Natural killer cell treated with Interleukin-12 subunit alpha and Interleukin-12 subunit beta and Interleukin-15 and Interleukin-18, amount 100 ng/mL, for 72 hours (primary cell): ENCODE data around the gene SCAMP5. TPM values are rescaled to one million over a fixed set of nuclear protein-coding genes. Genes with fewer than 3 reads are reported as not detected.

ENCODE experiments used
- ATAC-seq, 2 donors: fragments of 150-1000 bp; cut with Tn5 transposase in 1 of 2; sonication (Bioruptor Pico), chemical (Tn5 transposase) in 1 of 2; 2 replicates each; pipeline ENCODE4 v1.10.0; 2021
- DNase-seq: peaks from one replicate; pipeline ENCODE4 v3.0.0; 2022; ENCODE audit warnings: low spot score
- H3K27ac Mint-ChIP-seq, 2 donors: 1 replicate in 1 of 2; 2 replicates in 1 of 2; pipeline ENCODE4 v1.8.0; 2022; ENCODE audit warnings: mixed read lengths in 2 of 2, mild to moderate bottlenecking in 1 of 2, moderate library complexity in 1 of 2
- H3K27me3 Mint-ChIP-seq, 2 donors: 1 replicate in 1 of 2; 2 replicates in 1 of 2; pipeline ENCODE4 v1.8.0; 2022; ENCODE audit warnings: mixed read lengths in 2 of 2
- H3K36me3 Mint-ChIP-seq: one replicate; pipeline ENCODE4 v1.8.0; 2022; ENCODE audit warnings: mixed read lengths
- H3K4me1 Mint-ChIP-seq, 2 donors: 1 replicate in 1 of 2; 2 replicates in 1 of 2; pipeline ENCODE4 v1.8.0; 2022; ENCODE audit warnings: low read depth in 2 of 2, mixed read lengths in 2 of 2, mild to moderate bottlenecking in 1 of 2
- H3K4me3 Mint-ChIP-seq: one replicate; pipeline ENCODE4 v1.8.0; 2022; ENCODE audit warnings: mixed read lengths
- H3K9me3 Mint-ChIP-seq: 2 replicates; pipeline ENCODE4 v1.8.0; 2022; ENCODE audit warnings: mixed read lengths
- total RNA-seq, 2 donors: library from RNA; stranded (reverse); gene quantifications; one replicate each; pipeline ENCODE4 v1.2.3, GENCODE V29; 2022

Gene SCAMP5
- total RNA-seq, 2 donors from 2014 or later, result 0.40 to 2.7 TPM

GRCh38 chr15:74989527-74989926 is 5.8 kb upstream of the SCAMP5 start:
- H3K27me3 Mint-ChIP-seq, result peaks cover 23 to 30% of the 10 kb centered on the region in 2 donors
- H3K27ac Mint-ChIP-seq, result no peak overlapping the region
- H3K4me1 Mint-ChIP-seq, result peaks cover under 1% of the 10 kb centered on the region in 2 donors
- no peak for ATAC-seq
- no peak overlapping the region for H3K4me3 Mint-ChIP-seq
- H3K36me3 Mint-ChIP-seq, result no peaks in the 10 kb centered on the region
- H3K9me3 Mint-ChIP-seq, result no peaks in the 10 kb centered on the region
- no peak for DNase-seq

DNA sequence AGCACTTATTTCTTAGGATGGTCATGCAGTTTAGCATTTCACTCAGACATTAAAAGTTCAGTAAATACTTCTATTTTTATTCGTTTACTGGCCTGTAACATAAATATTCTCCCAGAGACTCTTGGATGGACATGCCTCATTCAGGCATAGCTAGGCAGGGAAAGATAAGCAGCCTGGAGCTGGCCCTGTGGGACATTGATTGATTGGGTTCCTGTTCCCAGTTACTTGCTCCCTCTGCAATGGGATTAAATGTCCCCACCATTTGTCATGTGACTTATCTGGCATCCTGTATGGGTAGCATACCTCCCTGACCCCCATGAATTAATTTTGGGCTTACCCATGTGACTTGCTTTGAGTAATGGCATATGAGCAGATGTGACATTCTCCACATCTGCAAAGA is 2.7 kb upstream of the SCAMP5 start:
- Mint-ChIP-seq H3K27ac (no peak overlapping the region), H3K36me3 (no peaks in the 10 kb centered on the region), H3K4me1 (peaks cover 10 to 13% of the 10 kb centered on the region in 2 donors), H3K27me3 (peaks cover 27 to 33% of the 10 kb centered on the region in 2 donors), H3K4me3 (no peak overlapping the region), H3K9me3 (peaks cover 5% of the 10 kb centered on the region)
- no peak for DNase-seq
- no peak for ATAC-seq

DNA sequence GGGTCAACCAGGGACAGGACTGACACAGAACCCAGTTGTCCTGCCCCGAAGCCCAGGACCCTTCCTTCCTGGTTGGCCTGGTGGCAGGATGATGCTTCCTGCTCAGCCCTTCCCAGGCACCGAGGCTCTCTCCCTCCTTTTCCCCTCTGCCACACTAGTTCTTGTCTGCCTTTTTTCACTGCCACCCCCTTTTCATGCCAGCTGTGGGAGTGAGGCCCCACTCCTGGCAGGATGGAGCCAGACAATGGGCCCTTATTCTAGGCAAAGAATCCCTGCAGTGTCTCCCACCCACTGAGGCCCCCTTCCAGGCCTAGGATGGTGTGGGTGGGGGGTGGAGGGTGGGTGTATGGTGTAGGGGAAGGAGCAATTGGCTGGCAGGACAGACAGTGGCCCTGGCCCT is 1.1 kb upstream of the SCAMP5 start:
- DNase-seq, result no peak
- Mint-ChIP-seq H3K4me3 (no peak overlapping the region), H3K4me1 (peaks cover 10 to 13% of the 10 kb centered on the region in 2 donors), H3K9me3 (peaks cover 5% of the 10 kb centered on the region), H3K36me3 (no peaks in the 10 kb centered on the region), H3K27me3 (peaks cover 33 to 34% of the 10 kb centered on the region in 2 donors), H3K27ac (no peak overlapping the region)
- no peak for ATAC-seq

DNA sequence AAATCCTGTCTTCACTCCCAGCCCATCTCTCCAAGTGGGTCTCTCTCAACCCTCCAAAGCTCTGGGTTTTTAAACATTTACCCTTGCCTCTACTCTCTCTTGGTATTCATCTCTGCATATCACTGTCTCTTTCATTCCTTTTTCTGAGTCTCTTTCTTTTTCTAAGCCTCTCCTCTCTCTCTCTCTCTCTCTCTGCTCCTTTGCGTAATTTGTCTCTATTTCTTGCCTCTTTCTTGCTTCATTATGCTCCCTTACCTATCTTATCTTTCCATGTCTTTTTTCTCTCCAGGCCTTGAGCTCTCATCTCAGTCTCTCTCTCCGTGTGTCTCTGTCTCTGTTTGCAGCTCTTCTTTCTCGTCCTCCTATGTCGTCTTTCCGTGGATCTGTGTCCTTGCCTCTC is 678 bp upstream of the SCAMP5 start:
- Mint-ChIP-seq H3K4me3 (peak overlapping the region; percentile 70), H3K27me3 (peaks cover 29 to 32% of the 10 kb centered on the region in 2 donors), H3K36me3 (no peaks in the 10 kb centered on the region), H3K27ac (no peak overlapping the region), H3K9me3 (peaks cover 5% of the 10 kb centered on the region), H3K4me1 (peaks cover 10 to 13% of the 10 kb centered on the region in 2 donors)
- no peak for DNase-seq
- ATAC-seq, result no peak

DNA sequence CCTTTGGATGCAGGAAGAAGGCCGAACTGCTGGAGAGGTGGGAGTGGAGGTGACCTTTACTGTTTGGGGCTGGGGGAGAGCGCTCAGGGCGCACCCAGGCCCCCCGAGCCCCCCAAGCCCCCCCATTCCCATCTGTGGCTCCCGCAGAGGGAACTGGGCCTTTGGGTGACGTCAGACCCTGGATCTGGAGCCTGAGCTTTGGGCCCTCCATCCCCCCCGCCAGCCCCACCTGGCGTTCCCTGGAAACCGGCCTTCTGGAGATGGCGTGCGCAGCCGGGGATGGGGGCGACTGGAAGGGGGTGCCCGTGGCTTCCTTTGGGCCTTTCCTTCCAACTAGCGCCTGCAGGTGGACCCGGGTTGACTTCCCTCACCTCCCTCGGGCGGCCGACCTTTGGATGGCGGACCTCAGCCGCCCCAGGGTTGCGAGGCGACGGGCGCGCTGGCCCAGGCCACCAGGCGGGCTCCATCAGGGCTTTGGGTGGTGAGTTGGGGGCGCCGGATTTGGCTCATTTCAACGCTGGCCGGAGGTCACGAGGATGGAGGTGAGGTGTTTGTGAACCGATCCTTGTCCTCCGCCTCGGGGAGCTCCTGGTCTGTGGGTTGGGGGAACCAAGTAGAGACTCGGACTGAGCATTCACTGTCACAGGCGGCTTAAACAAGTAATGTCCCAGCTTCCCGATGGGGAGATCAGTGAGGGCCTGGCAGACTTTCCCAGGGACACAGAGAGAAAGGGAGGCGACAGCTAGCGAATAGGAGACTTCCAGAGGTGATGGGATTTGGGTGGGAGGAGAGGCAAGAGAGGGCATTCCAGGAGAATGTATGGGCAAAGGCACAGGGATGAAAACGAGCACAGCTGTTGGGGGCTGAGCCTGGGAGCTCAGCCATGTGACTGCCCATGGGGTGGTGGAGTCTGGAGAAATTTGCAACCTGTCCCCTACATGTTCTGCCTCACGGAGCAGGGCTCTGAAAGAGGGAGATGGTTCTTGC is 709 bp downstream of the SCAMP5 start:
- no peak overlapping the region for H3K27ac Mint-ChIP-seq
- peaks cover 28 to 32% of the 10 kb centered on the region in 2 donors for H3K27me3 Mint-ChIP-seq
- peak overlapping the region; percentile 70 for H3K4me3 Mint-ChIP-seq
- ATAC-seq (no peak), DNase-seq (no peak)
- H3K36me3 Mint-ChIP-seq, result no peaks in the 10 kb centered on the region
- H3K4me1 Mint-ChIP-seq, result peaks cover 10 to 13% of the 10 kb centered on the region in 2 donors
- H3K9me3 Mint-ChIP-seq, result peaks cover 5% of the 10 kb centered on the region

DNA sequence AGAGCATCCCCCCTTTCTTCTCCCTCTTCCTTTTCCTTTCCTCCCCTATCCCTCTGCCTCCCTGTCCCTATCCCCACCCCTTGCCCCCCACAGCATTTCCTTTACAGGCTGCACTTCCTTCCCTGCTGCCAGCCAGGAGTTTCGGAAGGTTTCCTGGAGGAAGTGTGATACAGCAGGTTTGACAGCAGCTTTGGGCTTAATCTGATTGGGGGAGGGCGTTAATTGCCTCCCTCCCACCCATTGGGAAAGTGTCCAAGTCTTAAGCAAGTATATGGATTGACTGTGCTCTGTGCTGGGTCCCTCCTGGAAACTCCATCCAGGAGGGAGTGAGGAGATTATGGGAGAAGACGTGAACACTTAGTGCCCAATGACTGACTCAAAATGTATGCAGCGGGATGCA is 1.8 kb downstream of the SCAMP5 start:
- peaks cover 5% of the 10 kb centered on the region for H3K9me3 Mint-ChIP-seq
- H3K4me3 Mint-ChIP-seq, result no peak overlapping the region
- no peak overlapping the region for H3K27ac Mint-ChIP-seq
- peaks cover 10 to 13% of the 10 kb centered on the region in 2 donors for H3K4me1 Mint-ChIP-seq
- DNase-seq (no peak), ATAC-seq (no peak)
- no peaks in the 10 kb centered on the region for H3K36me3 Mint-ChIP-seq
- H3K27me3 Mint-ChIP-seq, result peaks cover 28% of the 10 kb centered on the region in 2 donors

DNA sequence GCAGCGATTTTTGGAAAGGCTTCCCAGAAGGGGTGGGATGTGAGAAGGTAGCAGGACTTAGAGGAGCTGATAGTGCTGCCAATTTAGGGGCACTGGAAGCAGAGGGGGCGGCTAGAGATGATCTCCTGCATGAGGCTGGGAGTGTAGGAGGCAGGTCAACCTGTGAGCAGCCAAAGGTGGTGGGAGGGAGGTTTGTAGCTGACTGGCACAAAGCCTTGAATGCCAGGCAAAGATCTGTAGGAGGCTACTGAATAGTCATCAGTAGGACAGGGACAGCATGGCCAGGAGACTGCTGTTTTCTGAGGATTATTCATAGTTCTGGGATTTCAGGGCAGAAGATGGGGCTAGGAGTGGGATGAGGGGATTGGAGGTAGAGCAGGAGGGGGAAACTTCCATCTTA is 2.2 kb downstream of the SCAMP5 start:
- no peak overlapping the region for H3K4me3 Mint-ChIP-seq
- peaks cover 28% of the 10 kb centered on the region in 2 donors for H3K27me3 Mint-ChIP-seq
- H3K9me3 Mint-ChIP-seq, result peaks cover 5% of the 10 kb centered on the region
- ATAC-seq (no peak), DNase-seq (no peak)
- no peaks in the 10 kb centered on the region for H3K36me3 Mint-ChIP-seq
- no peak overlapping the region for H3K27ac Mint-ChIP-seq
- peaks cover 10 to 13% of the 10 kb centered on the region in 2 donors for H3K4me1 Mint-ChIP-seq

DNA sequence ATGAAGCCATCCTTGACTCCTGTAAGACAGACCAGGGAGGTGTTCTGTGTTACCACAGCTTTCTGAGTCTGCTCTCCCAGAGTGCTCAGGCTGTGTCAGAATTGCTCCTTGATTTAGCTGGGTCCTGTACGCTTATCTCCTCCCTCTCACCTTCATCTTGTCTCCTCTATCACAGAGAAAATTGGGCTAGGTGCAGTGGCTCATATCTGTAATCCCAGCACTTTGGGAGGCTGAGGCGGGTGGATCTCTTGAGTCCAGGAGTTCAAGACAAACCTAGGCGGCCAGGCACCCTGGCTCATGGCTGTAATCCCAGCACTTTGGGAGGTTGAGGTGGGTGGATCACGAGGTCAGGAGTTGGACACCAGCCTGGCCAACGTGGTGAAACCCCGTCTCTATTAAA is 5.9 kb downstream of the SCAMP5 start:
- DNase-seq (no peak), ATAC-seq (no peak)
- Mint-ChIP-seq H3K36me3 (no peaks in the 10 kb centered on the region), H3K4me3 (no peak overlapping the region), H3K27me3 (peaks cover 13 to 19% of the 10 kb centered on the region in 2 donors), H3K4me1 (peaks cover 0 to 3% of the 10 kb centered on the region in 2 donors), H3K9me3 (no peaks in the 10 kb centered on the region), H3K27ac (no peak overlapping the region)

DNA sequence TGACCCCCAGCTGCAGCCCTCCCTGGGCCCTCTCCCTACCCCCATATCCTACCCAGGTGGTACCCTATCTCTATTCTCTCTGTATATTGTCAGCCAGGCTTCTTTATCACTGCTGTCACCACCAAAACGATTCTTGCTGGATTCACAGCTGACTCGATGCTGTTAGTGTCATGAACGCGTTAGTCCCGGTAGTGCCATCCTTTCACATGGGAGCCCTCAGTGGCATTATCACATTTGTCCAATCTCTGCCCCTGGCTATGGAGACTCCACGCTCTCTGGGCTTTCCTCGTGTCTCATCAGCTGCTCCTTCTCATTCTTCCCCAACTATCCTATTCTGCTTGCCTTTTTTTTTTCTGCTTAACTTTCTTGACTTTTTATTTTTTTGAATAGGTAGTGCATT is 7.0 kb downstream of the SCAMP5 start:
- Mint-ChIP-seq H3K9me3 (no peaks in the 10 kb centered on the region), H3K27me3 (peaks cover 4 to 14% of the 10 kb centered on the region in 2 donors), H3K4me3 (no peak overlapping the region), H3K36me3 (no peaks in the 10 kb centered on the region), H3K27ac (no peak overlapping the region), H3K4me1 (no peaks in the 10 kb centered on the region)
- ATAC-seq (no peak), DNase-seq (no peak)

GRCh38 chr15:75007216-75007615 is 11.9 kb downstream of the SCAMP5 start:
- H3K4me3 Mint-ChIP-seq, result no peak overlapping the region
- DNase-seq (no peak), ATAC-seq (no peak)
- H3K9me3 Mint-ChIP-seq, result no peaks in the 10 kb centered on the region
- no peak overlapping the region for H3K27ac Mint-ChIP-seq
- H3K36me3 Mint-ChIP-seq, result no peaks in the 10 kb centered on the region
- H3K27me3 Mint-ChIP-seq, result peaks cover 7 to 8% of the 10 kb centered on the region in 2 donors
- H3K4me1 Mint-ChIP-seq, result no peaks in the 10 kb centered on the region

- Mint-ChIP-seq H3K27ac (no peak overlapping the region), H3K27me3 (peaks cover 7 to 8% of the 10 kb centered on the region in 2 donors), H3K9me3 (no peaks in the 10 kb centered on the region), H3K4me1 (no peaks in the 10 kb centered on the region), H3K36me3 (no peaks in the 10 kb centered on the region), H3K4me3 (no peak overlapping the region)
- ATAC-seq (no peak), DNase-seq (no peak)
Measured at GRCh38 chr15:75008221-75008625, 12.9 kb downstream of the SCAMP5 start.

GRCh38 chr15:75008629-75009326 is 13.4 kb downstream of the SCAMP5 start:
- Mint-ChIP-seq H3K9me3 (no peaks in the 10 kb centered on the region), H3K27ac (no peak overlapping the region), H3K36me3 (no peaks in the 10 kb centered on the region), H3K4me1 (no peaks in the 10 kb centered on the region), H3K4me3 (no peak overlapping the region), H3K27me3 (peaks cover 7 to 8% of the 10 kb centered on the region in 2 donors)
- no peak for ATAC-seq
- no peak for DNase-seq

DNA sequence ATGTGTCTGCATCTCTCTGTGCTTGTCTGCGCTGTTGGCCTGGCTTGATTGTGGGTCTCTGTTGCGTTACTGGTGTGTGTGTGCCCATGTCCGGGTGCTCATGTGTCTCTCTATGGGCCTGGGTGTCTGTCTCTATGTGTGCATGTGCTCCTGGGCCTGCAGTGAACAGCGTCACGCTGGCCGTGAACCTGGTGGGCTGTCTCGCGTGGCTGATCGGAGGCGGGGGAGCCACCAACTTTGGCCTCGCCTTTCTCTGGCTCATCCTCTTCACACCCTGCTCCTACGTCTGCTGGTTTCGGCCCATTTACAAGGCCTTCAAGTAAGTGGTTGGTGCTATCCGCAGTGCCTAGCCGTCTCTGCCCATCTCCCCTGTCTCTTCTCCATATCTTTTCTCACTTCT is 21.1 kb downstream of the SCAMP5 start:
- H3K36me3 Mint-ChIP-seq, result no peaks in the 10 kb centered on the region
- DNase-seq (no peak), ATAC-seq (no peak)
- no peaks in the 10 kb centered on the region for H3K27me3 Mint-ChIP-seq
- no peaks in the 10 kb centered on the region for H3K9me3 Mint-ChIP-seq
- H3K4me3 Mint-ChIP-seq, result no peak overlapping the region
- no peaks in the 10 kb centered on the region for H3K4me1 Mint-ChIP-seq
- H3K27ac Mint-ChIP-seq, result no peak overlapping the region

DNA sequence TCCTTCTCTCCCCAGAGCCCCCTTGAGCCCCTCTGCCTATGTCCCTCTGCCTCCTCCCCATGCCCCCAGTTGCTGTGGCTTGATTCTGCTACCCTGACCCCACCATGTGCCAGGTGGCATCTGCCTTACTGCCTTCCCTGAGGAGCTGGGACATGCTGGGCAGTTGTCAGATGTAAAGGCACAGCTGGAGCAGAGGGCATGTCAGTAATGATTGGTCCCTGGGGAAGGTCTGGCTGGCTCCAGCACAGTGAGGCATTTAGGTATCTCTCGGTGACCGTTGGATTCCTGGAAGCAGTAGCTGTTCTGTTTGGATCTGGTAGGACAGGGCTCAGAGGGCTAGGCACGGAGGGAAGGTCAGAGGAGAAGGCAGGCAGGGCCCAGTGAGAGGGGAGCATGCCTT is 24.6 kb downstream of the SCAMP5 start:
- DNase-seq, result no peak
- ATAC-seq, result no peak
- H3K27ac Mint-ChIP-seq, result no peak overlapping the region
- no peaks in the 10 kb centered on the region for H3K36me3 Mint-ChIP-seq
- no peaks in the 10 kb centered on the region for H3K9me3 Mint-ChIP-seq
- H3K27me3 Mint-ChIP-seq, result no peaks in the 10 kb centered on the region
- no peak overlapping the region for H3K4me3 Mint-ChIP-seq
- H3K4me1 Mint-ChIP-seq, result peaks cover 0 to 7% of the 10 kb centered on the region in 2 donors
